TTC549 (cell line): ENCODE measurements around the gene ZNF701.
"Not testable (repeated sequence)": the region's sequence is repeated elsewhere in the genome, so short reads cannot be mapped to it uniquely, and the experiment has no call there.

ENCODE experiments used
- FAIRE-seq: peaks from 2 replicates; lab custom pipeline; 2012; peaks lifted over from hg19 to GRCh38; lab: Jason Lieb, UNC

The ZNF701 gene

DNA sequence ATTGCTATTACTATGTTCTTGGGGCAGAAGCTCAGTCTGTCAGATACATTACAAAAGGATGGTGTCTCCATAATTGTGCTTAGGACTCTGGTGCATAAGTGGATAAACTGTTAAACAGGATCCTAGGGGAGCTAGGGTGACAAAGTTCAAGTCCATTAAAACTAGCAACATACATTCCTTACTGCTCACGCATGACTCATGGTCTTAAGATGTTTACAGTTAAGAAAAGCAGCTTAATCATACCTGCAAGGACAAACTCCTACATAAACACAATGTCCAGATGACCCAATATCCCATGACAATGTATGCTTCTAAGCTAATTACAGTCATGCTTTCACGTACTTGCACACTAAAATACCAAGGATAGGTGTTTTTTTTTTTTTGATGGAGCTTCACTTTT, 3.5 kb upstream of the ZNF701 start:
- no peak for FAIRE-seq

GRCh38 chr19:52567921-52568320, 2.2 kb upstream of the ZNF701 start:
- FAIRE-seq, result no peak

GRCh38 chr19:52569638-52569999, 468 bp upstream of the ZNF701 start:
- not testable (repeated sequence) for FAIRE-seq

DNA sequence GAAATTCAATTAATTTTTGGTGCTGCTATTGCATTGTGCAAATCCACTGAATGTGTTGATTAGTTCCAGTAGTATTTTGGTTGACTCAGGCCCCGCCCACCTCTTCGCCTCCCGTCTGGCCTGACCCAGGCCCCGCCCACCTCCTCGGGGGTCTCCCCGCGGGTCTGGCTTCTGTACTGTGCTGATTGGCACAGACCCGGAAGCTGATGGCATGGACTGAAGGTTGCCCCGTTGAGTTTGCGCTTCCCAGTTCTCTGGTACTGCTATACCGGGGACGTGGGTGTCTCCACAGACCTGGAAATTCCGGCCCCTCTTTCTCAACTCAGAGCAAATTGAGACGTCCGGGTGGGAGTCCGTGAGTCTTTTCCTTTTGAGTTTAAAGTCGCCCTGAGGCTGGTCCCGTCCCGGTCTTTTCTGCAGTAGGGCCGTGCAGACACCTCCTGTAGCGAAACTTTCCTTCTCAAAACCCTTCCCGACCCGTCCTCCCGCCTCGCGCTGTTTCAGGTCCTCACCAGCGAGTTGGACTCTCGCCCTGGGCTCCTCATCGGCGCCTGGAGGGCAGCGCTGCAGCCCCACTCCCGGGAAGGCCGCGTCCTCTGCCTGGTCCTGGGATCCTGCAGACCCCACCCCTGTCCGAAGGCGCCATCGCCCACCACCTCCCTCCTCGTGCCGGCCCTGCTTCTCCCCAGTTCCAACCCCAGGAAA, 14.8 kb downstream of the ZNF701 start:
- FAIRE-seq, result no peak

DNA sequence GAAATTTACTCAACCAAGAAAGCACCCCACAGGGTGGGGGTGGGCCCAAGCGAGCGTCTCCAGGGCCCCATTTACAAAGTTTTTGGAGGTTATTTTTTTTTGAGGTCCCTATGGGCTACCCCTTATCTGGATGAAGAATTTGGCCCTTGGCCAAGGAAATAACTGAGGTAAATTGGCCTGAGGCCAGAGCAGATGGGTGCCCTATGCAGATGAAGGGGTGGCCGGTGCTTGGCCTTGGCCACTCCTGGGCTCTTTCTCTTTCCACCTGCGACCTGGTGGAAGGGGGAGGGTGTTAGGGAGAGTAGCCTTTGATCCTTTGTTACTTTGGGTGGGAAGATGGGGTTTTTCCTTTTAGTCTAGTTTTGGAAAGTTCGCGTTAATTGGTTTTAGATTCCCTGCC, 15.5 kb downstream of the ZNF701 start:
- no peak for FAIRE-seq

- FAIRE-seq, result no peak
Observed at GRCh38 chr19:52590728-52591127, 20.6 kb downstream of the ZNF701 start.

DNA sequence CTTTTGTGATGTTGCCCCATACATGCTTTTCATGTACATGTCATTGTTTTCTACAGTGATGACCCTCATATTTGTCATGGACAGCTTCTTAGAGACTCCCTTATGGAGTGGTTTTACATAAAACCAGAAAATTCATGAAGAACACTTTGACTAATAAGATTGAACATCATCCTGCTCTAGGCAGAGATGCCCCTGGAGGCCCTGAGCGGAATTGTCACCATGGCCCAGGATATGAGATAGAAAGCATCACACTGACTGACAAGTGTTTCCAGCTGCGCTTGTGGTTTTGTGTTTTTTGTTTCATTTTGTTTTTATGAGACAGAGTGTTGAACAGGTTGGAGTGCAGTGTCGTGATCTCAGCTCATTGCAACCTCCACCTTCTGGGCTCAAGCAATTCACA, 22.2 kb downstream of the ZNF701 start:
- no peak for FAIRE-seq

DNA sequence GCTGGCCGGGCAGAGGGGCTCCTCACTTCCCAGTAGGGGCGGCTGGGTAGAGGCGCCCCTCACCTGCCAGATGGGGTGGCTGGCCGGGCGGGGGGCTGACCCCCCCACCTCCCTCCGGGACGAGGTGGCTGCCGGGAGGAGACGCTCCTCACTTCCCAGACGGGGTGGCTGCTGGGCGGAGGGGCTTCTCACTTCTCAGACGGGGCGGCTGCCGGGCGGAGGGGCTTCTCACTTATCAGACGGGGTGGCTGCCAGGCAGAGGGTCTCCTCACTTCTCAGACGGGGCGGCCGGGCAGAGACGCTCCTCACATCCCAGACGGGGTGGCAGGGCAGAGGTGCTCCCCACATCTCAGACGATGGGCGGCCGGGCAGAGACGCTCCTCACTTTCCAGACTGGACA, 23.4 kb downstream of the ZNF701 start:
- not testable (repeated sequence) for FAIRE-seq

GRCh38 chr19:52599241-52599640, 29.2 kb downstream of the ZNF701 start:
- no peak for FAIRE-seq

GRCh38 chr19:52600639-52601024, 30.5 kb downstream of the ZNF701 start:
- FAIRE-seq, result no peak

DNA sequence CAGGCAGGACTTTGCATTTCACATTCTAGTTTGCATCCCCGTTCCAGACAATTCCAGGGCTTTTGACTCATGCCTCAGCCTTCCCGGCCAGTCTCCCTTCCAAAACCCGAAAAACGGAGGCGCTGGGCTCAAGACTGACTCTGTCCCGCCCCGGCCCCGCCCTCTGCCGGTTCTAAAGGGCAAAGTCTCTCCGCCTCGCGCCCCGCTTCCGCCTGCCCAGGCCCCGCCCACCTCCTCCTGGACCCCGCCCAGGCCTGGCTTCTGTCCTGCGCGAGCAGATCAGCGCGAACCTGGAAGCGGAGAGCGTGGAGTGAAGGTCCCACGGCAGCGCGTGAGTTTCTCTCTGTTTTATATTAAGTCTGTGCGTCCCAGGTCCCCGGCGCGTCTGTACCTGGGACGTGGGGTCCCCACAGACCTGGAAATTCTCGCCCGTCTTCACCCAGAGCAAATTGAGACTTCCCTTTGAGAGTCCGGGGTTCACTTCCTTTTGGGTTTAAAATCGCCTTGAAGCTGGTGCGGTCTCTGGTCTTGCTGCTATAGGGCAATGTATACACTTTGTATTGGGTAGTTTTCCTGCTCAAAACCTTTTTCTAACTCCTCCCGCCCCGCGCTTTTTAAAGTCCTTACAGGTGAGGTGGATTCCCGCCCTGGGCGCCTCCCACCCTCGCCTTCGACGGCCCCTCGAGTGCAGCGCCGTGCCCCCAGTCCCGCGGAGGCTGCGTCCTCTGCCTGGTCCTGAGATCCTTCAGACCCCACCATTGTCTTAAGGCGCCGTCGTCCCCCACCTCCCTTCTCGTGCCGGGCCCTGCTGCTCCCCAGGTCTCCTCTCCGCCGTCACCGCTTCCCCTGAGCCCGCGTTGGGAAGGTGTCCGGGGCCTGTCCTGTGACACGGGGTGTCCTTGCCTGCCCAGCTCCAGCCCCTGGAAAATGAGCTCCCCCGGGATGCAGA, 31.2 kb downstream of the ZNF701 start:
- no peak for FAIRE-seq

DNA sequence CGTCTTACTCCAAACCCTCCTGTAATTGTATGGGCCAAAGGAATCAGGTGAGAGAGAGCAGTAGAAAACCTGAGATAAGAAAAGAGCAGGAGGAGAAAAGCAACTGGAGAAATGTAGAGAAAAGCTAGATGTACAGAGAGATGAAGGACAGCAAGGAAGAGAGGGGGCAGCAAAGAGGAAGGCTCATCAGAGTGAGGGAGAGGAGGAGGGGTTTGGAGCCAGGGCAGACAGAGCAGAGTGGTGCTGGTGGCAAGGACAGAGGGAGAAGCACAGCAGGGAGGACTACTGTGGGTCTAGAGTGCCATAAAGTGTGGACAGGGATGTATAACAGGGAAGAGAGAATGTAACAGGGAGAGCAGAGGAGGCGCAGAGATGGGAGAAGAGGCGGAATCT, 31.9 kb downstream of the ZNF701 start:
- FAIRE-seq, result not testable (repeated sequence)

DNA sequence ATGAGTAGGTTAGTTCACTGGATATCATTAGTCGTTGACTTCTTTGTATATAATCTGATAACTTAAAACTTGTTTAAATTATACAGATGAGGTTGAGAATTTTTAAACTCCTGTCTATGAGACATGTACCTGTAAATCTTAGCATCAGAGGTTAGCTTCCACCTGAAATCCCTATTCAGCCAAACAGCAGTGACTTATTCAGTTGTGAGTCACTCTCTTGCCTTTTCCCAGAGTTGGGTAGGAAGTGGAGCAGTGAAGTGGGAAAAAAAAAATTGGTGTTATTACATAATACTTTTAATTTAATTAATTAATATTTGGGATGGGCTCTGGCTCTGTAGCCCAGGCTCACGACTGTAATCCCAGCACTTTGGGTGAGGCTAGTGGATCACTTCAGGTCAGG, 32.9 kb downstream of the ZNF701 start:
- no peak for FAIRE-seq

DNA sequence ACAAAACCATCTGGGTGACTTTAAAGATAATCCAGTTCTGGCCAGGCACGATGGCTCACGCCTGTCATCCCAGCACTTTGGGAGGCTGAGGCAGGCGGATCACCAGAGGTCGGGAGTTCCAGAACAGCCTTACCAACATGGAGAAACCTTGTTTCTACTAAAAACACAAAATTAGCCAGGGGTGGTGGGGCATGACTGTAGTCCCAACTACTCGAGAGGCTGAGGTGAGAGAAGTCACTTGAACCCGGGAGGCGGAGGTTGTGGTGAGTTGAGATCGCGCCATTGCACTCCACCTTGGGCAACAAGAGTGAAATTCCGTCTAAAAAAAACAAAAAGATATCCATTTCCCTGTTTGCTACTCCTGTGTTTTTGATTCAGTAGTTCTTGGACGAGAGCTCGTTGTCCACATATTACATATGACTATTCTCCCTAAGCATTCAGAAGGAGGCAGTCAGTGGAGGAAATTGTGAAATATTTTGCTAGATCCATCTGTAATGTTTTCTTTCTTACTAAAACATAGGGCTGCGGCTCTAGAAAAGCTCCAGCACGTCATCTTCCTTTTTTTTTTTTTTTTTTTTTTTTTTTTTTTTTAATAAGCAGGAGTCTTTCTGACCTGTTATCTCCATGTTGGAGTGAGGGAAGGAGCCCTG, 33.6 kb downstream of the ZNF701 start:
- no peak for FAIRE-seq

DNA sequence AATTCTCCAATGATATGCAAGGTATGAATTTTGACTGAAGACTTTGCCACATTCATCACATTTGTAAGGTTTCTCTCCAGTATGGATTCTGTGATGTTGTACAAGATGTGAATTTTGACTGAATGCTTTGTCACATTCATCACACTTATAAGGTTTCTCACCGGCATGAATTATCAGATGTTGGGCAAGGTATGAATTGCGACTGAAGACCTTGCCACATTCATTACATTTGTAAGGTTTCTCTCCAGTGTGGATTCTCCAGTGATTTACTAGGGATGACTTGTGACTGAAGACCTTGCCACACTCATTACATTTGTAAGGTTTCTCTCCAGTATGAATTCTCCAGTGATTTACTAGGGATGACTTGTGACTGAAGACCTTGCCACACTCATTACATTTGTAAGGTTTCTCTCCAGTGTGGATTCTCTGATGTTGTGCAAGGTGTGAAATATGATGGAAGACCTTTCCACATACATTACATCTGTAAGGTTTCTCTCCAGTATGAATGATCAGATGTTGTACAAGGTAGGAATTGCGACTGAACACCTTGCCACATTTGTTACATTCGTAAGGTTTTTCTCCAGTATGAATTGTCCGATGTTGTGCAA, 43.3 kb downstream of the ZNF701 start:
- no peak for FAIRE-seq

DNA sequence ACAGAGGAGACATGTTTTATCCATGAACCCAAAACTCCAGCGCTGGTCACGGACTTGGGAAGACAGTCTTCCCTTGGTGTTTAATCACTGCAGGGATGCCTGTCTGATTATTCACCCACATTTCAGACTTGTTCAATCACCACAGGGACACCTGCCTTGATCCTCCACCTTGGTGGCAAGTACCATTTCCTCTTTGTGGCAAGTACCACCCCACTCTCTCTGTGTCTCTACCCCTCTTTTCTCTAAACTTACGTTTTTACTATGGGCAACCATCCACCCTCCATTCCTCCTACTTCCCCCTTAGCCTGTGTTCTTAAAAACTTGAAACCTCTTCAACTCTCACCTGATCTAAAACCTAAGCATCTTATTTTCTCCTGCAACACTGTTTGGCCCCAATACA, 51.3 kb downstream of the ZNF701 start:
- no peak for FAIRE-seq

DNA sequence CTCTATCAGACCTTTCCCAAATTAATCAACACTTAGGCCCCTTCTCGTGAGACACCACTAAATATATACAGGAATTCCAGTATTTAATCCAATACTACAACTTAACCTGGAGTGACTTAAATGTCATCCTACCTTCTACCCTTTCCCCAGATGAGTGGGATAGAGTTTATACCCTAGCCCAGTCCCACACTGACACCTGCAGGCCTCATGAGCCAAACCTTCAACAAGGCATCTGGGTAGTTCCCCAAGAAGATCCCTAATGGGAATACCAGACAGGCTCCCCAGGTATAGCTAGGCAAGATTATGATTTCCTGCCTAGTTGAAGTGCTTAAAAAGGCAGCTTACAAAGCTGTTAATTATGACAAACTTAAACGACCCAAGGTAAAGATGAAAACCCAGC, 52.2 kb downstream of the ZNF701 start:
- FAIRE-seq, result no peak

DNA sequence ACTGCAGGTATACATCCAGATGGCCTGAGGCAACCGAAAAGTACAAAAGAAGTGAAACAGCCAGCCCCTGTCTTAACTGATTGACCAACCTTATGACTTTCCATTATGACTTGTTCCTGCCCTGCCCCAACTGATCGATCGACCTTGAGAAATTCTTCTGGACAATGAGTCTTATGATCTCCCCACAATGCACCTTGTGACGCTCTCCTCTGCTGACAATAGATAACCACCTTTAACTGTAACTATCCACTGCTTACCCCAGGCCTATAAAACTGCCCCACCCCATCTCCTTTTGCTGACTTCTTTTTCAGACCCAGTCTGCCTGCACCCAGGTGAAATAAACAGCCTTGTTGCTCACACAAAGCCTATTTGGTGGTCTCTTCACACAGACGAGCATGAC, 56.8 kb downstream of the ZNF701 start:
- no peak for FAIRE-seq

GRCh38 chr19:52627441-52627840, 57.4 kb downstream of the ZNF701 start:
- not testable (repeated sequence) for FAIRE-seq

DNA sequence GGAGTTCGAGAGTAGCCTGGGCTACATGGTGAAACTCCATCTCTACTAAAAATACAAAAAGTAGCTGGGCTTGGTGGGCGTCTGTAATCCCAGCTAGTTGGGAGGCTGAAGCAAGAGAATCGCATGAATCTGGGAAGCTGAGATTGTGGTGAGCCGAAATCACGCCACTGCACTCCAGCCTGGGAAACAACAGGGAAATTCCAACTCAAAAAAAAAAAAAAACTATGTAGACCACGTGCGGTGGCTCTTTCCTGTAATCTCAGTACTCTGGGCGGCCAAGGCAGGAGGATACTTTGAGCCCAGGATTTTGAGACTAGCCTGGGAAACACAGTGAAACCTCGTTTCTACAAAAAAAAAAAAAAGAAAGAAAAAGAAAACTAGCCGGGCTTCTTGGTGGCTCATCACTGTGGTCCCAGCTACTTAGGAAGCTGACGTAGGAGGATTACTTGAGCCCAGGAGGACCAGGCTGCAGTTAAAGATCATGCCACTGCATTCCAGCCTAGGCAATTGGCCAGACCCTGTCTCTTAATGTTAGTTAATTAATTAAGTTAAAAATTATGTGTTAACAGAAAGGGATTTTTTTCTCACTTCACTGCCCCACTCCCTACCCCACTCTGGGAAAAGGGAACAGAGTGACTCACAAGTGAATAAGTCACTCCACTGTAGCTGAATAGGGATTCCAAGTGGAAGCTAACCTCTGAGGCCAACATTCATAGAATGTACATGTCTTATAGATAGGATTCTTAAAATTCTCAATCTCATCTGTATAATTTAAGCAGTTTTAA, 65.9 kb downstream of the ZNF701 start:
- FAIRE-seq, result no peak
